Mucosa of descending colon (tissue), 3 donors: ENCODE measurements around the gene PTK6. TPM values are rescaled to one million over a fixed set of nuclear protein-coding genes. Genes with fewer than 3 reads are reported as not detected.
A peak's percentile ranks its signal among the peaks of the same experiment; 100 is the strongest.

Experiments
- ATAC-seq: fragments of 200-7000 bp; cut with Tn5 transposase; one replicate; pipeline ENCODE4 v1.9.1; 2020; ENCODE audit warnings: mild to moderate bottlenecking, moderate library complexity
- DNase-seq, 3 donors: peaks; one replicate each; pipeline ENCODE4 v3.0.0-alpha.2; 2020
- H3K36me3 ChIP-seq: fragments of 200-600 bp; one replicate; pipeline ENCODE4 v1.8.0; 2021; ENCODE audit warnings: low read depth, mild to moderate bottlenecking
- H3K4me1 ChIP-seq: fragments of 200-600 bp; one replicate; pipeline ENCODE4 v1.8.0; 2021; ENCODE audit warnings: low read depth, mild to moderate bottlenecking
- H3K4me3 ChIP-seq: fragments of 200-600 bp; one replicate; pipeline ENCODE4 v1.8.0; 2021; ENCODE audit warnings: mild to moderate bottlenecking
- H3K9me3 ChIP-seq: fragments of 200-600 bp; one replicate; pipeline ENCODE4 v1.8.0; 2021; ENCODE audit warnings: mild to moderate bottlenecking
- CTCF ChIP-seq: fragments of 200-600 bp; IDR thresholded peaks from one replicate; pipeline ENCODE4 v1.8.0; 2022; ENCODE audit warnings: antibody characterized with exemption, mild to moderate bottlenecking
- intact Hi-C, 2 donors: fragments of 100-400 bp; cut with DNase I in 1 of 2; cut with micrococcal nuclease in 1 of 2; formaldehyde crosslinking; loops; one replicate each; pipeline versions ENCODE4 v1.11.0 to v1.11.1; 2022; cut with DNase I, micrococcal nuclease
- total RNA-seq, 3 donors: library from RNA; stranded (reverse); fragmentation: NEBNext Ultra II Directional in 2 of 3; extraction: Animal tissue kit (Norgen Biotek cat#: 25700) in 2 of 3; gene quantifications; one replicate each; pipeline versions ENCODE4 v1.2.1 to v1.2.4, GENCODE V29; 2021 to 2023
- donor health status: DM: no; HTN: no; CAD: no; lungs with moderate emphysema.
- donor health status: DM: no; HTN: no; CAD: no.
- donor health status: DM: no; HTN: yes; CAD: no.

PTK6 gene
- total RNA-seq, 3 donors from 2014 or later: 39.5 to 91.7 (median 87.1) TPM

DNA sequence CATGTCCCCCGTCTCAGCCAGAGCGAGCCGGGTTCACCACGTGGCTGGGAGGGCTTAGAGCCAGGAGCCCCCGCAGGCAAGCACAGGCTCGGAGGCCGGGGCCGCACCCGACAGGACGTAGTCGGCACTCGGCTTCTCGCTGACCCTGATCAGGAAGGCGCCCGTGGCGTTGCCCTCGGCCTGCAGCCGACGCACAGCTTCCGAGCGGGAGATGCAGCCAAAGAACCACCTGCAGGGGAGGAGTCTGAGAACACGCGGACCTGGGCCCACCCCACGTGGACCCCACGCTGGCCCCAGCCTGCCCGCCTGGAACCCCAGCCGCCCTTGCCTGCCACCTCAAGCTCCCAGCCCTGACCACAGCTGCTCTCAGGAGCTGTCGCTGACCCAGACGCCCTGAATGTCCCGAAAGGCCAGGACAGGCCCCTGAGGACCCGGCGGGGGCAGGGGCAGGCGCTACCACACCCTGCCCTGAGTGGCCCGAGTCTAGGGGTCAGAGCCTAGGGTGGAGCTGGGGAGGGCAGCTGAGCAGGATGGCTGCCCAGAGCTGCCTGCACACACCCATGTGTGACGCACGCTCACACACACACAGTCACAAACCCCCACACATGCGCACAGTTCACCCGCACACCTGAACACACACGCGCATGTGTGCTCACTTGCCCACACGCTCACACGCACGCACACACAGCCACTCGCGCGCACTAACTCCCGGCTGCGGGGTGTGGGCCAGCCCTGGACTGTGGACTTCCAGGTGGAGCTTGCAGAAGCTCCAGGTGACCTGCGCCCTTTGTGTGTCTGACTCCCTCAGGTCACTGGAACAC, 2.1 kb downstream of the PTK6 start:
- DNase-seq: peak; percentile 87 to 91 (median 88)
- no peak for TF ChIP-seq CTCF
- H3K9me3 ChIP-seq: no peaks in the 10 kb centered on the region
- peaks cover 43% of the 10 kb centered on the region for H3K4me1 ChIP-seq
- no peak overlapping the region for H3K4me3 ChIP-seq
- intact Hi-C loops: loop anchor here (5.0 kb wide), 1 partner anchor 437 kb away; no protein-coding TSS in a partner anchor
- H3K36me3 ChIP-seq: no peaks in the 10 kb centered on the region
- peak; percentile 54 for ATAC-seq

DNA sequence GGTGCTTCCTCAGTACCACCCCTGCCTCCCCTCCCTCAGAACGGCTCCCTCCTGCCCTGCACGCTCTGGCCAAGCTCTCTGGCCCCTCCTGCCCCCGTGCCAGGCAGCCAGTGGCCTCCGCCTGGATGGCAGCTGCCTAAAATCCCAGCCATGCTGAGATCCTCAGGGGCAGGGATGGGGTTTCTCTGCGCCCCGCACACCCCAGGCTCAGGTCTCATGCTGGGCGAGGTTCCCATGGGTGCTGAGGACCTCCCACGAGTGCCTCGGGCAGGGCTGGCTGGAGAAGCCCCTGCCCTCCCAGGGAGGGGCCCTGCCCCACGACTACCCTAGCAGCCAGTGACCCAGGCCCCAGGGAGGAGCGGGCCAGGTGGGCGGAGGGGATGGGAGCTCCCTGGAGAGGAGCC, 2.7 kb downstream of the PTK6 start:
- intact Hi-C loops: no loop called here
- Histone ChIP-seq H3K9me3 (no peaks in the 10 kb centered on the region), H3K36me3 (no peaks in the 10 kb centered on the region), H3K4me1 (peaks cover 42% of the 10 kb centered on the region), H3K4me3 (no peak overlapping the region)
- ATAC-seq (no peak), DNase-seq (peak in 2 of 3 donors; percentile 29 to 70)
- TF ChIP-seq CTCF: no peak

DNA sequence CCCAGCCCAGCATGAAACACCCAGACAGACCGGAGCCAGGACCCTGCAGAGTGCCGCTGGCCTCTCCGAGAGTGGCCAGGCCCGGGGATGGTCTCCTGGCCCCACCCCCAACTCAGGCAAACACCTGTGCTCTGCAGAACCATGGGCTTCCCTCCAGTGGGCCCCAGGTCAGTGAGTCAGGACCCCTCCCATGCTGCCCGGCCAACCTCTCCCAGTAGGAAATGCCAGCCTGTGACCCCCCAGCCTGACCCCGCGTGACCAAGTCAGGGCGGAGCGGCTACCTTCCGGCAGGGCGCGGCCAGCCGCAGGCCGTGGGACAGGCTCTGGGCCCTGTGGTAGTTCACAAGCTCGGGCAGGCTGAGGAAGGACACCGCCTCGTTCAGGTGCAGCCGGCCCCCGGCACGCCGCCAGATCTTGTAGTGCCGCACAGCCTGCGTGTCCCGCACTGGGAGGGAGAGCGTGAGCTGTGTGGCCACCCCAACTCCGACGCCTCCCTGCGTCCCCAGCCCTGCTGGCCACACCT, 3.2 kb downstream of the PTK6 start:
- Histone ChIP-seq H3K9me3 (no peaks in the 10 kb centered on the region), H3K4me1 (peaks cover 37% of the 10 kb centered on the region), H3K36me3 (no peaks in the 10 kb centered on the region), H3K4me3 (no peak overlapping the region)
- DNase-seq: peak; percentile 88 to 91 (median 90)
- peak; percentile 22 for ATAC-seq
- intact Hi-C loops: no loop called here
- no peak for TF ChIP-seq CTCF

GRCh38 chr20:63533388-63533787, 3.8 kb downstream of the PTK6 start:
- Histone ChIP-seq H3K36me3 (no peaks in the 10 kb centered on the region), H3K4me3 (no peak overlapping the region), H3K9me3 (no peaks in the 10 kb centered on the region), H3K4me1 (peaks cover 33% of the 10 kb centered on the region)
- TF ChIP-seq CTCF: no peak
- intact Hi-C loops: no loop called here
- DNase-seq (peak; percentile 12 to 55 (median 33)), ATAC-seq (no peak)

GRCh38 chr20:63532449-63532971, 4.7 kb downstream of the PTK6 start:
- intact Hi-C loops: no loop called here
- ATAC-seq (no peak), DNase-seq (peak; percentile 15 to 55 (median 39))
- H3K4me3 ChIP-seq: no peak overlapping the region
- peaks cover 25% of the 10 kb centered on the region for H3K4me1 ChIP-seq
- H3K36me3 ChIP-seq: no peaks in the 10 kb centered on the region
- no peaks in the 10 kb centered on the region for H3K9me3 ChIP-seq
- no peak for TF ChIP-seq CTCF
